Measurements from ENCODE around the gene CRB3.

DNA sequence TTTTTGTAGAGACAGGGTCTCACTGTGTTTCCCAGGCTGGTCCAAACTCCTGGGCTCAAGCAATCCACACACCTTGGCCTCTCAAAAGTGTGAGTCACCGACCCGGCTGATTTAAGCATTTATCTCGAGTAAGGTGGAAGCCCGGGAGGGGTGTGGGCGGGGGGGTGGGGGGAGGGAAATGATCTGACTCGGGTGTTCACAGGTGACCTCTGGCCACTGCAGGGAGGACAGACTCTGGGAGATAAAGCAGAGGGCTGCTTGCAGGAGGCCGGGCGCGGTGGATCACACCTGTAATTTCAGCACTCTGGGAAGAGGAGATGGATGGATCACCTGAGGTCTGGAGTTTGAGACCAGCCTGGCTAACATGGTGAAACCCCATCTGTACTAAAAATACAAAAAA lies 9.6 kb downstream of the CRB3 start:
- TF ChIP-seq POLR2A (IDR thresholded peaks at IDR 0.05), result no peak
- TF ChIP-seq, protein P1, sequence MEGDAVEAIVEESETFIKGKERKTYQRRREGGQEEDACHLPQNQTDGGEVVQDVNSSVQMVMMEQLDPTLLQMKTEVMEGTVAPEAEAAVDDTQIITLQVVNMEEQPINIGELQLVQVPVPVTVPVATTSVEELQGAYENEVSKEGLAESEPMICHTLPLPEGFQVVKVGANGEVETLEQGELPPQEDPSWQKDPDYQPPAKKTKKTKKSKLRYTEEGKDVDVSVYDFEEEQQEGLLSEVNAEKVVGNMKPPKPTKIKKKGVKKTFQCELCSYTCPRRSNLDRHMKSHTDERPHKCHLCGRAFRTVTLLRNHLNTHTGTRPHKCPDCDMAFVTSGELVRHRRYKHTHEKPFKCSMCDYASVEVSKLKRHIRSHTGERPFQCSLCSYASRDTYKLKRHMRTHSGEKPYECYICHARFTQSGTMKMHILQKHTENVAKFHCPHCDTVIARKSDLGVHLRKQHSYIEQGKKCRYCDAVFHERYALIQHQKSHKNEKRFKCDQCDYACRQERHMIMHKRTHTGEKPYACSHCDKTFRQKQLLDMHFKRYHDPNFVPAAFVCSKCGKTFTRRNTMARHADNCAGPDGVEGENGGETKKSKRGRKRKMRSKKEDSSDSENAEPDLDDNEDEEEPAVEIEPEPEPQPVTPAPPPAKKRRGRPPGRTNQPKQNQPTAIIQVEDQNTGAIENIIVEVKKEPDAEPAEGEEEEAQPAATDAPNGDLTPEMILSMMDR (IDR thresholded peaks at IDR 0.05), result no peak

Data from uterus (tissue), 2 donors.